Stimulated activated CD8-positive, alpha-beta memory T cell treated with anti-CD3 and anti-CD28 coated beads, Interleukin-4, amount 100 ng/mL, for 24 hours (primary cell): ENCODE results near the gene DRP2.
"Not testable (repeated sequence)": the region's sequence is repeated elsewhere in the genome, so short reads cannot be mapped to it uniquely, and the experiment has no call there.

ENCODE experiments used
- DNase-seq: peaks from one replicate; pipeline ENCODE4 v3.0.0-alpha.2; 2020; ENCODE audit warnings: low read depth

The DRP2 gene

GRCh38 chrX:101241531-101241930 lies 21.9 kb downstream of the DRP2 start:
- DNase-seq = no peak

- no peak for DNase-seq
Observed at GRCh38 chrX:101252634-101253033, 33.0 kb downstream of the DRP2 start.

- no peak for DNase-seq
Observed at GRCh38 chrX:101257448-101258258, 38.1 kb downstream of the DRP2 start.

GRCh38 chrX:101258259-101258581 lies 38.6 kb downstream of the DRP2 start:
- no peak for DNase-seq

- no peak for DNase-seq
Observed at GRCh38 chrX:101260435-101260834, 40.8 kb downstream of the DRP2 start.

GRCh38 chrX:101262590-101262989 lies 43.0 kb downstream of the DRP2 start:
- DNase-seq = no peak

- DNase-seq = no peak
Observed at GRCh38 chrX:101263766-101264165, 44.2 kb downstream of the DRP2 start.

- no peak for DNase-seq
Observed at GRCh38 chrX:101265869-101266428, 46.4 kb downstream of the DRP2 start.

GRCh38 chrX:101274198-101274597 lies 54.6 kb downstream of the DRP2 start:
- no peak for DNase-seq

- no peak for DNase-seq
Observed at GRCh38 chrX:101276238-101276637, 56.7 kb downstream of the DRP2 start.

GRCh38 chrX:101287402-101287801 lies 67.8 kb downstream of the DRP2 start:
- DNase-seq = no peak

- DNase-seq = no peak
Observed at GRCh38 chrX:101290957-101291603, 71.5 kb downstream of the DRP2 start, which contains the start of gene TAF7L. TSS of gene TAF7L (minus strand) at chrX:101291334. CDS start at chrX:101287543, 3,791 bp downstream.

GRCh38 chrX:101295603-101296002 lies 76.0 kb downstream of the DRP2 start:
- DNase-seq = not testable (repeated sequence)

GRCh38 chrX:101303790-101304189 lies 84.2 kb downstream of the DRP2 start:
- no peak for DNase-seq
